OCI-LY1 (cell line): Measurements from ENCODE around the gene CFAP46.

Source experiments
- H2AFZ ChIP-seq: fragments of 200-600 bp; sonication (generic), shearing (Covaris generic); 2 replicates; pipeline ENCODE4 v1.6.0; 2014; ENCODE audit warnings: antibody characterized with exemption, mild to moderate bottlenecking, low read length
- H3F3A ChIP-seq: fragments of 200-600 bp; sonication (generic), shearing (Covaris generic); 2 replicates; pipeline ENCODE4 v1.6.0; 2014; ENCODE audit warnings: mild to moderate bottlenecking, antibody characterized with exemption, low read length, moderate library complexity; ENCODE audit not compliant: insufficient read depth
- H3K27ac ChIP-seq: fragments of 200-600 bp; sonication (generic); 2 replicates; pipeline ENCODE4 v1.5.1; 2014; ENCODE audit warnings: low read length, mixed run types, mild to moderate bottlenecking, low read depth; ENCODE audit not compliant: poor library complexity, severe bottlenecking
- H3K27me3 ChIP-seq: fragments of 200-600 bp; sonication (generic); 2 replicates; pipeline ENCODE4 v1.6.0; 2014; ENCODE audit warnings: antibody characterized with exemption, mild to moderate bottlenecking, low read length, moderate library complexity; ENCODE audit not compliant: insufficient read depth
- H3K36me3 ChIP-seq: fragments of 200-600 bp; sonication (generic); 2 replicates; pipeline ENCODE4 v1.6.1; 2014; ENCODE audit warnings: mild to moderate bottlenecking, antibody characterized with exemption, low read length, moderate library complexity, mixed read lengths; ENCODE audit not compliant: insufficient read depth
- H3K4me1 ChIP-seq: fragments of 200-600 bp; sonication (generic); 2 replicates; pipeline ENCODE4 v1.5.1; 2014; ENCODE audit warnings: mild to moderate bottlenecking, low read length, moderate library complexity; ENCODE audit not compliant: insufficient read depth, severe bottlenecking
- H3K4me2 ChIP-seq: fragments of 200-600 bp; sonication (generic), shearing (Covaris generic); 2 replicates; pipeline ENCODE4 v1.6.1; 2014; ENCODE audit warnings: low read length
- H3K4me3 ChIP-seq: fragments of 200-600 bp; sonication (generic); 2 replicates; pipeline ENCODE4 v1.5.1; 2014; ENCODE audit warnings: low read length, low read depth, mild to moderate bottlenecking, mixed read lengths; ENCODE audit not compliant: poor library complexity, severe bottlenecking
- H3K79me2 ChIP-seq: fragments of 200-600 bp; shearing (Covaris generic); 2 replicates; pipeline ENCODE4 v1.6.1; 2016; ENCODE audit warnings: mixed run types, low read length, mixed read lengths; ENCODE audit not compliant: insufficient read depth
- H3K9ac ChIP-seq: fragments of 200-600 bp; sonication (generic), shearing (Covaris generic); 2 replicates; pipeline ENCODE4 v1.6.1; 2014; ENCODE audit warnings: mild to moderate bottlenecking, low read length, mixed read lengths
- H3K9me2 ChIP-seq: fragments of 200-600 bp; sonication (generic), shearing (Covaris generic); 2 replicates; pipeline ENCODE4 v1.6.1; 2014; ENCODE audit warnings: low read depth, mild to moderate bottlenecking, low read length, mixed read lengths
- H3K9me3 ChIP-seq: fragments of 200-600 bp; shearing (Covaris generic); 2 replicates; pipeline ENCODE4 v1.6.1; 2014; ENCODE audit warnings: low read length, mixed read lengths
- H4K20me1 ChIP-seq: fragments of 200-600 bp; sonication (generic), shearing (Covaris generic); 2 replicates; pipeline ENCODE4 v1.6.0; 2016; ENCODE audit warnings: mild to moderate bottlenecking, low read length; ENCODE audit not compliant: insufficient read depth
- EZH2 ChIP-seq: fragments of 200-600 bp; sonication (generic), shearing (Covaris generic); IDR thresholded peaks from 2 replicates; pipeline ENCODE4 v1.8.0; 2017; ENCODE audit warnings: borderline replicate concordance, mixed run types, mild to moderate bottlenecking, antibody characterized with exemption, low read length, moderate library complexity, mixed read lengths
- TF ChIP-seq, protein P1 (sequence below): fragments of 200-600 bp; sonication (generic), shearing (Covaris generic); IDR thresholded peaks from 2 replicates; pipeline ENCODE4 v1.5.1; 2017; ENCODE audit warnings: mild to moderate bottlenecking, antibody characterized with exemption, low read length, moderate library complexity, mixed read lengths

The CFAP46 gene

DNA sequence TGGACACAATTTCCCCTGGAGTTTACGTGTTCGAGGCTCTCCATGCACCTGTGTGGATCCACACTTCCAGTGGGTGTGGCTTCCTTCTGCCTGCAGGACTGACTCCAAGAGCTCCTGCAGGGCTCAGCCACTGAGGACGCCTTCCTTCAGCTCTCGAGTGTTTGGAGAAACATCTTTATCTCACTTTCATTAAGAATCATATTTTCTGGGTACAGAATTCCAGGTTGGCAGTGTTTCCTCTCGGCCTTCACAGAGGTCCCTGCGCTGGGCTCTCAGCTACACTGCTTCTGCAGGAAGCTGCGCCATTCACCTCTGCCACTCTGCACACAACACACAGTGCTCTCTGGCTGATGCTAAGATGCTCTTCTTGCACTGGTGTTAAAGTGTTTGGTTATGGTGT lies 86.5 kb downstream of the CFAP46 start:
- TF ChIP-seq EZH2 = no peak
- TF ChIP-seq, protein P1, sequence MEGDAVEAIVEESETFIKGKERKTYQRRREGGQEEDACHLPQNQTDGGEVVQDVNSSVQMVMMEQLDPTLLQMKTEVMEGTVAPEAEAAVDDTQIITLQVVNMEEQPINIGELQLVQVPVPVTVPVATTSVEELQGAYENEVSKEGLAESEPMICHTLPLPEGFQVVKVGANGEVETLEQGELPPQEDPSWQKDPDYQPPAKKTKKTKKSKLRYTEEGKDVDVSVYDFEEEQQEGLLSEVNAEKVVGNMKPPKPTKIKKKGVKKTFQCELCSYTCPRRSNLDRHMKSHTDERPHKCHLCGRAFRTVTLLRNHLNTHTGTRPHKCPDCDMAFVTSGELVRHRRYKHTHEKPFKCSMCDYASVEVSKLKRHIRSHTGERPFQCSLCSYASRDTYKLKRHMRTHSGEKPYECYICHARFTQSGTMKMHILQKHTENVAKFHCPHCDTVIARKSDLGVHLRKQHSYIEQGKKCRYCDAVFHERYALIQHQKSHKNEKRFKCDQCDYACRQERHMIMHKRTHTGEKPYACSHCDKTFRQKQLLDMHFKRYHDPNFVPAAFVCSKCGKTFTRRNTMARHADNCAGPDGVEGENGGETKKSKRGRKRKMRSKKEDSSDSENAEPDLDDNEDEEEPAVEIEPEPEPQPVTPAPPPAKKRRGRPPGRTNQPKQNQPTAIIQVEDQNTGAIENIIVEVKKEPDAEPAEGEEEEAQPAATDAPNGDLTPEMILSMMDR = no peak
- Histone ChIP-seq H3K79me2 (no peaks in the 10 kb centered on the region), H3K4me3 (no peak overlapping the region), H4K20me1 (no peaks in the 10 kb centered on the region), H2AFZ (no peak overlapping the region), H3K4me2 (no peak overlapping the region), H3K4me1 (no peaks in the 10 kb centered on the region), H3K9me2 (no peaks in the 10 kb centered on the region), H3K27me3 (0 out of 2 replicates have a peak, but pooled peaks cover 4% of the 10 kb centered on the region), H3K9ac (no peak overlapping the region), H3K27ac (no peak overlapping the region), H3K36me3 (no peaks in the 10 kb centered on the region), H3F3A (no peaks in the 10 kb centered on the region), H3K9me3 (no peaks in the 10 kb centered on the region)

DNA sequence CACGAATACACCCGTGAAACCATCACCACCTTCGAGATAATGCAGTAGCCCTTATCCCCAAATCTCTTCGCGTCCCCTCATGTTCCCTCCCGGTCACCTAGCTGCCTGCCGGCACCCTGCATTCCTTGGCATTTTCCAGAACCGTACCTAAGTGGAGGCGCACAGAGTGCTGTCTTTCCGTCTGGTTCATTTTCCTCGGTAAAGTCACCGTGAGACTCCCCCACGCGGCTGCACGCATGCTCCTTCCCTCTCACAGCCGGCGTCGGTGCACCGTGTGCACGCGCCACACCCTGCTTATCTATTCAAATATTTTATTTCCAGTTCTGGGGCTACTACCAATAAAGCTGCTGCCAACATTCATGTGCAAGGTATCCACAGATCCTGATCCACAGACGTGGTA lies 90.9 kb downstream of the CFAP46 start:
- Histone ChIP-seq H2AFZ (no peak overlapping the region), H3K4me2 (no peak overlapping the region), H3K9me3 (no peaks in the 10 kb centered on the region), H3K27me3 (peaks cover 6% of the 10 kb centered on the region; the same call in 1 of the 2 replicates), H3K27ac (no peak overlapping the region), H3K36me3 (no peaks in the 10 kb centered on the region), H3K79me2 (no peaks in the 10 kb centered on the region), H3F3A (no peaks in the 10 kb centered on the region), H3K9me2 (no peaks in the 10 kb centered on the region), H3K9ac (no peak overlapping the region), H3K4me3 (no peak overlapping the region), H4K20me1 (no peaks in the 10 kb centered on the region), H3K4me1 (no peaks in the 10 kb centered on the region)
- TF ChIP-seq EZH2 = no peak
- TF ChIP-seq, protein P1 = no peak

DNA sequence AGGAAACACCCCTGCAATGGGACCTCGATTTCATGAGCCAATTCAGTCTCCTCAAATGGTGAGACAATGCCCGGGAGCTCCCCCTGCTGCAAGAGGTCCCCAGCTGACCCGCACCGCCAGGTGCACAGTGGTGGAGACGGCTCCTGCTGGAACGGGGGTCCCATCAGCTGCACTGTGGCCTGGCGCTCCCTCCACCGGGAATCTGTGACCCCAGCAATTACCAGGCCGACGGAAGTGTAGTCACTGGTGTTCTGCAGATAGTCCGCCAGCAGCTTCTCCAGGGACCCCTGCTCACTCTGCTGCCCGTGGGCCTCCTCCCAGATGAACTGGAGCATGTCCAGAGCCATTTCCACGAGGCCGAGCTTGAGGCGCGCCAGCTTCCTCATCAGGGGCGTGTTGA lies 91.5 kb downstream of the CFAP46 start:
- Histone ChIP-seq H3K4me1 (no peaks in the 10 kb centered on the region), H3K27ac (no peak overlapping the region), H3K36me3 (no peaks in the 10 kb centered on the region), H3K9me3 (no peaks in the 10 kb centered on the region), H3K9ac (no peak overlapping the region), H3K4me2 (no peak overlapping the region), H3K27me3 (peaks cover 6% of the 10 kb centered on the region; the same call in 1 of the 2 replicates), H4K20me1 (no peaks in the 10 kb centered on the region), H3F3A (no peaks in the 10 kb centered on the region), H3K79me2 (no peaks in the 10 kb centered on the region), H3K4me3 (no peak overlapping the region), H2AFZ (no peak overlapping the region), H3K9me2 (no peaks in the 10 kb centered on the region)
- TF ChIP-seq, protein P1 = no peak
- TF ChIP-seq EZH2 = no peak
